Activated gamma-delta T cell treated with anti-CD3 and anti-CD28 coated beads, Interleukin-2, amount 50 U/mL, for 16 hours (primary cell): Measurements from ENCODE around the gene COQ10A.
A peak's percentile ranks its signal among the peaks of the same experiment; 100 is the strongest.
"Not testable (repeated sequence)": the region's sequence is repeated elsewhere in the genome, so short reads cannot be mapped to it uniquely, and the experiment has no call there.

Experiments used
- DNase-seq: peaks from one replicate; pipeline ENCODE4 v3.0.0-alpha.2; 2020; ENCODE audit warnings: low read depth

COQ10A gene

DNA sequence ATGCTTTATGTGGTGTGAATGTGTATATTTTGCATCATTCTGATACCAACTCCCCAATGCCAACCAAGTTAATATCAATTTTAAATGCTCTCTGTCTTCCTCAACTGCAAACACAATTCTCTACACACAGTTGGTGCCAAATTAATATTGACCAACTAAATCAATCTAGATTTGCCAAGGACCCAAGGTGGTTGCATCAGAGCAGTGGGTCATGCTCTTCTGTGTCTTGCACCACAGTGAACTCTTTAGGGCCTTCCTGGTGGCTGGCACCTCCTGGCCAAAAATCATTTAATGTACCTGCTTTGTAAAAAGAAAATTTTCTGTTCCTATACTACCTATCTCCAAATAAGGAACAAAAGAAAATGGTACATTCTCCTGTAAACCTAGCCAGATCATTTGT lies 14.1 kb downstream of the COQ10A start:
- no peak for DNase-seq

DNA sequence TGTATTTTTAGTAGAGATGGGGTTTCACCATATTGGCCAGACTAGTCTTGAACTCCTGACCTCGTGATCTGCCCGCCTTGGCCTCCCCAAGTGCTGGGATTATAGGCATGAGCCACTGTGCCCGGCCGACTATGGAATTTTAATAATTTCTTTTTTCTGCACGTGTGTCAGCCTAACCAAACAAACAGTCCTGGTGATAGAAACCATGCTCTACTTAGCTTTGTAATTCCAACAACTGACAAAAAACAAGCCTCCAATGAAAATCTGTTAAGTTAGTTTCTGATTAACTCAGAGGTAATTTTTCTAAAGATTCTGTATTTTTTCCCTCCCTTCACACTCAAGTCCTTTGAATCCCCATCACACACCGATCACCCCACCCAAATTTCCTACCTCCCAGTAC lies 15.3 kb downstream of the COQ10A start:
- no peak for DNase-seq

DNA sequence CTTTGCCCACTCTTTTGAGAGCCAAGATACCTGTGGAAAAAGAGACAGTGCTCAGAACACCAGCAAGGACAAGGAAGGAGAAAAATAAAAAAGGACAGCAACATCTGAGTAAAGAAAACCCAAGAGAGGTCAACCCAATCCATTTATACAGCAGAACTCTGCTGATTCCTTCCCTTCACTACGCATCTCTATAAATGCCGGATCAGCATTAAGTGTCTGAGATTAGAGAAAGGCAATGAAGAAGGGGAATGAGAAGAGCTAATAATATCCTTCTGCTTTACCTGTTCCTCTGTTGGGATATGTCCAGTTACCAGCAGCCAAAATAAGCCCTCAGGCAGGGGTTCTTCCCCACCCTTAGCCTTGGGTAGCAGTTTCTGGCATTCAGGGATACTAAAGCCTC lies 15.8 kb downstream of the COQ10A start:
- no peak for DNase-seq

DNA sequence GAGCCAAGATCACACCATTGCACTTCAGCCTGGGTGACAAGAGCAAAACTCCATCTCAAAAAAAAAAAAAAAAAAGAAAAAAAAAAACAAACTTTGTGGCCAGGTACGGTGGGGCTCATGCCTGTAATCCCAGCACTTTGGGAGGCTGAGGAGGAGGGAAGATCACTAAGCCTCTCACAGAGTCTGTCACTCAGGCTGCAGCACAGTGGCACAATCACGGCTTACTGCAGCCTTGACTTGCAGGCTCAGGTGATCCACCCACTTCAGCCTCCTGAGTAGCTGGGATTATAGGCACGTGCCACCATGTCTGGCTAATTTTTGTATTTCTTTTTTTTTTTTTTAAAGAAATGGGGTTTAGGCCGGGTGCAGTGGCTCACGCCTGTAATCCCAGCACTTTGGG lies 17.5 kb downstream of the COQ10A start:
- DNase-seq = not testable (repeated sequence)

DNA sequence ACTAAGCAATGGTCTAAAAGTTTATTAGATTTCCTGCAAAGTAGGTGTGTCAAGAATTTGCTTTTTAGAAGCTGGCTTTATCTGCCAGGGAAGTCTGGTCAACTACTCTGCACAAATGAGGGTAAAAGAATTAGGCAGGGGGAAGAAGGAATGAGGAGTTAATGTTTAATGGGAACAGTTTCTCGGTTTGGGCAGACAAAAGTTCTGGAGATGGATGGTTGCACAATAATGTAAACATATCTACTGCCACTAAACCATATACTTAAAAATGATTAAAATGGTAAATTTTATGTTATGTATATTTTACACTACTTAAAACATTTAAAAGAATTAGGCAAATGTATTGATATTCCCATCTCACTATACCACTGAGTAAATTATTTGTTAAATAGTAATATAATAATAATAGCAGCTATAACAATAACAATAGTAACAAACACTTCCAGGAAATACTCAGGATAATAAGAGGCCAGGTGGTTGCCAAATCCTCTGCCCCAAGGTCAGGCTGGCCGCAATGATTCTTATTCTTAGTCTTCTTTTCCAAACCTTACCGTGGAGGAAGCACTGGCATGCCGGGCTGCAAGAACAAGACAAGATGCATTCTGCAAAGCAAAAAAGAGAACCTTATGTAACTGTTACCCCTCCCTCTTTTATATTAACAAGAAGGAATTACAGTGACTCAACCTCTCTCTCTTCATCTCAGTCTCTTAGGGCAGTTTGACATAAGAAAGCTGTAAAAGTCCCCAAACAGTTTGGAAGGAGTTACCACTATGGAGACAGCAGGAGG lies 19.5 kb downstream of the COQ10A start:
- DNase-seq = no peak

DNA sequence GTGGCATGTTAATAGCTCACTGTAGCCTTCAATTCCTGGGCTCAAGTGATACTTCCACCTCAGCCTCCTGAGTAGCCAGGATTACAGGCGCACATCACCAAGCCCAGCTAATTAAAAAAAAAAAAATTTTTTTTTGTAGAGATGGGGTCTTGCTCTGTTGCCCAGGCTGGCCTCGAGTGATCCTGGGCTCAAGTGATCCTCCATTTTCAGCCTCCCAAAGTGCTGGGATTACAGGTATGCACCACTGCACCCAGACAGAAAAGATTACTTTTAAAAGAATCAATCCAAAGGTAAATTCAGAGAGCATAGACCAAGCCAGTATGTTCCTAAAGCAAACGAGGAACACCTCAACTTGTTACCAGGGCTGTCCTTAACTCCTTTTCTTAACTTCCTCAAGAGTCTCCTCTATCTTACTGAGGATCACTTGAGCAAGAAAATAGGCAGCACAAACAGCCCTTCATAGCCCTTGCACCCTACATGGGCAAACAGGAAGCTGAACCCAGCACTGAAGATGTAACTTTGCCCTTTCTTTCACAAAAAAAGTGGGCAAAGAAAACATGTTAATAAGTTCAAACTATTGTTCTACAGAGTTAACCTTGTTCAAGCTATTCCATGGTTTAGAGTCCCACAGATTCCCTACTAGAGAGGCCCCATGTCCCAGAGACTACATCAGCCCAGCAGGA lies 22.1 kb downstream of the COQ10A start:
- no peak for DNase-seq

DNA sequence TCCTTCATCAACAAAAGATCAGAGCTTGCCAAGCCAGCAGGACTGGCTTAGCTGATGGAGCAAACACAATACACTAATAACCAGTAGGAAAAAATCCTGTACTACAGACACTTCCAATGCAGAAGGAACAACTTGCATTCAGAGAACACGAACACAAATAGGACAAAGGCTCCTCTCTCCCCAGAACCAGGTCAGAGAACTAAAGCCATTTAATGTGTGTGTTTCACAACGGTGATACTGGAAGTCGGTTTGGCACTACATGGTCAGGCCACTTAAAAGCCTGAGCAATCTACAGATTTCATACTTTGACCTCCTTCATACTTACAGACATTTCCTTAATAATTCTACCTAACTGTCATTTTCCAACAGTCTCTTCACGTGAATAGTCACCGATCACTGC lies 27.1 kb downstream of the COQ10A start:
- no peak for DNase-seq

DNA sequence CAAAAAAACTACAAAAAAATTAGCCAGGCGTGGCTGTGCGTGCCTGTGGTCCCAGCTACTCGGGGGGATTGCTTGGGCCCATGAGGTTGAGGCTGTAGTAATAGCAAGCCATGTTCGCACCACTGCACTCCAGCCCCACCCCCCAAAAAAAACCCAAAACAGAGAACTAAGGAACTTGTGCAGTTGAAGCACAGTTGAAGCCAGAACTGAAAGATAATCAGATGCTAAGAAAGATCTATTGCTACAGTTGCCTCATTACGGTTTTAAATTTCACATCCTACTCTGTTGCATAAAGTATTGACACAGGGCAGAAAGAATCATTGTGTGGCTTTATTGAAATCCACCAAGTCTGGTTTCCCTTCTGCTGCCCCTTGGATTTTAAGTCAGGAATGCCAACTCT lies 29.6 kb downstream of the COQ10A start:
- DNase-seq = no peak

DNA sequence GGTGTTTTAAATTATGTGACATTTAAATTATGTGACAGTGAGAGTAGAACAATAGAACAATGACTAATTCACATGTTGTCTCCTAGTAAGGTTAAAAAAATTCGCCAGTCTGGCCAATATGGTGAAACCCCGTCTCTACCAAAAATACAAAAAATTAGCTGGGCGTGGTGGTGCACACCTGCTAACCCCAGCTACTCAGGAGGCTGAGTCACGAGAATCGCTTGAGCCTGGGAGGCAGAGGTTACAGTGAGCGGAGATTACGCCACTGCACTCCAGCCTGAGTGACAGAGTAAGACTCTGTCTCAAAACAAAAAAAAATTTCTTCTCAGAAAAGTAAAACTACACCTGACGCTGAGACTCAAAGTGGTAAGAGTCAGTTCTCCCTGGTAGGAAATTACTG lies 30.7 kb downstream of the COQ10A start:
- DNase-seq = no peak

DNA sequence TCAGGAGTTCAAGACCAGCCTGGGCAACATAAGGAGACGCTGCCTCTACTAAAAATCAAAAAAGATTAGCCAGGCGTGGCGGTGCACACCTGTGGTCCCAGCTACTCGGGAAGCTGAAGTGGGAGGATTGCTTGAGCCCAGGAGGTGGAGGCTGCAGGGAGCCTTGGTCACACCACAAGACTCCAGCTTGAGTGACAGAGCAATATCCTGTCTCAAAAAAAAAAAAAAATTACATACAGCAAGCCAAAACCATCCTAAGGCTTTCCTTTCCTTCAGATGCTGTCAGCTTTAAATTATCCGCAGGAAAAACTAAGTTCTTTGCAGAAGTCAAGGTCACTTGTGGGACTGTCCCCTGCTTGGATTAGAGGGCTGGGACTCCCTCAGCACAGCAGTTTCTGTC lies 32.1 kb downstream of the COQ10A start:
- DNase-seq = no peak

DNA sequence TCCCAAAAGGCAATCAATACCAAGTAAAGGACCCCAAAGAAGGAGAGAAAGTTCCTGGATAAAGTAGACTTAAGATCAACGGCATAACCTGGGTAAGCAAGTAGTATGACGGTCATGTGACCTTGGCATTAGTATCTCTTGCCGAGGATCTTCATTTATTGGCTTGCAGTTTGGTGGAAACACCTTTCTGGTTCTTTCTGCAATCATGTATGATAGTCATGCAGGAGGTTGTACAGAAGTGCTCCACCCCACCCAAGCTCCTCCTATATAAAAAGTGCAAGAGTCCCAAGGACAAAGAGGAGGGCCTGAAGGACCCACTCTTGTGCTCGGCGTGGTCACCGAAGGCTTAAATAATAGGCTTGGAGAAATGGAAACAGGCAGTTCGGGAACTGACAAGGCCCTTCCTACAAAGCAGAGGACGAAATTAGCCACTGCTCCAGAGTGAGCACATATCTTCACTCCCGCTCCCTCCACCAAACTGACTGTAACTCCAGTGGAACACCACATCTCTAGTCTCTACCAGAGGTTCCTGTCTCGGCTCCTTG lies 32.6 kb downstream of the COQ10A start:
- no peak for DNase-seq

DNA sequence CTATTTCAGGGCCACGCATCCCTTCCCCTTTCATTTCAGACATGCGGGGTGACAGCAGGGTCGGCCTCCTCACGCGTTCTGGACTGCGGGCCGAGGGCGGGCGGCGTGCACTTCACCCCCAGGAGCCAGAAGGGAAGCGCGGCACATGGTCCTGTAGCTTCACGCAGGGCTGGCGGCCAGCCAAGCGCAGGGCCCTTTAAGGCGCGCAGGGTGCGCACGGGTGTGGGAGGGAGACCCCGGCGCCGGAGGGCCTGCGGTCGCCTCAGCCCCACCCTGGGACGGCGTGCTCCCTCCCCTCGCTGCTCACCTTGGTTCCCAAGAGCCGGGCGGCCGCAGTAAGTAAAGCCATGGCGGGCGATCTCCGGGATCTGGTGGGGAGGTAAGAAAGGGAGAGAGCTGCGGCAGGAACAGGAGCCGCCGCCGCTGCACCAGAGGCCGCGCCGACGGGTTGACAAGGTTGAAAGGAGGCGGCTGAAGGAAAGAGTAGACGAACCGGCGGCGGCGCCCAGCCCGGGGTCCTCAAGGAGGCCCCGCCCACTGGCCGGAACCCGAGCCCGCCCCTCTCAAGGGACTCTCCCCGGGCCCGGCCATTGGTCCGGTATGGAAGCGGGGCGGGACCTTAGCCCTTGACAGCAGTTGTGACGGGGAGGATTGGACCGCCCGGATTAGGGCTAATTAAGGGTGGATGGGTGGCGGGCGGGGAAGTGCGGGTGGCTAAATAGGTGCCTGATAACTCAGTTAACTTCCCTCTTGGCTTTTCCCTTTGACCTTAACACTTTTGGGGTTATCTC lies 33.3 kb downstream of the COQ10A start, which contains the start of gene CS:
CS (minus strand) TSS at position 478 of the 791 bp plus-strand sequence; CDS start at position 349, 129 bp downstream.
- DNase-seq = peak; percentile 98

DNA sequence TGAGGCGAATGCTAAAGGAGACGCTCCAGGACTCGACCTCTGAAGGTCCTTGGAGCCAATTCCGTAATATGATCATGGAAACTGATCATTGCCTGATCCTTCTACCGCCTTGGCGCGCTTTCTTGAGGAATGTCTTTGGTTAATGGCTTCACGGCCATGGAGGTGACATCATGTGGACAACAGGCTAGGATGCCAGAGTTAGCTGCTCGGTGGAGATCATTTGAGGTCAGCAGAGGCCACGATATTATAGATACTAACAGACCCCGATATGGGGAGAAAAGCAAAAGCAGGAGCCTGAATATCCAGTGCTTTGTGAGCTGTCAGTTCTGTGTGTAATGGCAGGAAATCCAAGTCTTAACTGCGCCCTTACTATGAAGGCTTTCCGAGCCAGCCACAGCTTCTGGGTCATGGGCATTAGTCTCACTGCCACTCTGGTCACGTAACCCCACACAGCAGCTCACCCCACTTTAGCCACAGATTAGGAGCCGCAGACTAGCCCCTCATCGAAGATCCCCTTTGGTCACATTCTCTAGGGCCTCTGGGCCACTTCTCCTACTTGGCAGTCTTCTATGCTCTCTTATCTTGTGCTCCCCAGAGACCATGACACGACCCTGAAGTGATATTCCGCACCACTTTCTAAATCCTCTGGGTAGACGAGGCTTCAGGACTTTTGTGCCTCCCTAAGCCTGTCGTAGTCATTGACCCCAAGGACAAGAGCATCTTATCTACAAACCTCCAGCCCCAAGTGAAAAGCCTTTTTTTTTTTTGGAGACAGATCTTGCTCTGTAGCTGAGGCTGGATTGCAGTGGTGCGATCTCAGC lies 34.1 kb downstream of the COQ10A start:
- no peak for DNase-seq

DNA sequence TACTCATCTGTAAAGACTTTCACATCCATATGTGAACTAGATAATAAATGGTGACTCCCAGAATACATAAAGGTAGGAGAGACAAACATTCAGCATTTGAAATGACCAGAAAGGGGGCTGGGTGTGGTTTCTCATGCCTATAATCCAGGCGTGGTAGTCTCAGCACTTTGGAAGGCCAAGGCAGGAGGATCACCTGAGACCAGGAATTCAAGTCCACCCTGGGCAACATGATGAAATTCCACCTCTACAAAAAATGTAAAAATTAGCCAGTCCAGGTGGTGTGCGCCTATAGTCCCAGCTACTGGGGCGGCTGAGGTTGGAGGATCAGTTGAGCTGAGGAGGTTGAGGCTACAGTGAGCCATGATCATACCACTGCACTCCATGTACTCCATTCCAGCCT lies 37.5 kb downstream of the COQ10A start:
- DNase-seq = no peak

DNA sequence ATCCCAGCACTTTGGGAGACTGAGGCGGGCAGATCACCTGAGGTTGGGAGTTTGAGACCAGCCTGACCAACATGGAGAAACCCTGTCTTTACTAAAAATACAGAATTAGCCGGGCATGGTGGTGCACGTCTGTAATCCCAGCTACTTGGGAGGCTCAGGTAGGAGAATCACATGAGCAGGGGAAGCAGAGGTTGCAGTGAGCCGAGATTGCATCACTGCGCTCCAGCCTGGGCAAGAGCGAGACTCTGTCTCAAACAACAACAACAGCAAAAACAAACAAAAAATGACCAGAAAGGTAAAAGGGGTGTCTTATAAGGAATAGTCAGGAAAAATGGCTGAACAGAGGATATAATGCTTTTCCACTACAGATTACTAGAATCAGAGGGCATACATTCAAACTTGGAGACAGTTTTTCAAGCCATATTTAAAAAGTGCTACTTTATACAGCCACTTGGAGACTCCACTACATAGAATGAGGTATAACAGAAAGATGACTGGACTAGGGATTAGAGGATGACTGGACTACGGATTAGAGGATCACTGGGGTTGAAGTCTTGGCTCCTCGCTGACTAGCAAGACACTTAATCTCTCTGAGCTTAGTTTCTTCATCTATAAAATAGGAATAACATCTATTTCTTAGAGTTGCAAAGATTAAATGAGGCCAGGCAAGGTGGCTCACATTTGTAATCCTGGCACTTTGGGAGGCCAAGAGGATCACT lies 38.3 kb downstream of the COQ10A start:
- DNase-seq = no peak

DNA sequence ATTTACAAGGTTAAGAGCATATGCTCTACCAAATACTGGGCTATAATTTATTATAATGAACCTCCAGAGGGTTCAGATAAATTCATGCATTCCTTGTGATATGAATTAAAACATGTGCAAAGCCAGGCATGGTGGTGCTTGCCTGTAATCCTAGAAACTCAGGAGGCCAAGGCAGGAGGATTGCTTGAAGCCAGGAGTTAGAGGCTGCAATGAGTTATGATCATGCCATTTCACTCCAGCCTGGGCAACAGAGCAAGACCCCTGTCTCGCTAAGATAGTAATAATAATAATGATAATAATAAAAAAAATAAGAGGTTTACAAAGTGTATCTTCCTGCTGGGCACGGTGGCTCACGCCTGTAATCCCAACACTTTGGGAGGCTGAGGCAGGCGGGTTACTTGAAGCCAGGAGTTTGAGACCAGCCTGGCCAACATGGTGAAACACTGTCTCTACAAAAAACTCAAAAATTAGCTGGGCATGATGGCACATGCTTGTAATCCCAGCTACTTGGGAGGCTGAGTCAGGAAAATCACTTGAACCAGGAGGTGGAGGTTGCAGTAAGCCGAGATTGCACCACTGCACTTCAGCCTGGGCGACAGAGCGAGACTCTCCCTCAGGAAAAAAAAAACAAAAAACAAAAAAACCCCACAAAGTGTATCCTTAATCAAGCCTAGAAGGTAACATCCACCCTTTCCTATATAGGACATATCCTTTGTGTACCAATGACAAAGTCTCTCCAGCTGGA lies 40.7 kb downstream of the COQ10A start:
- no peak for DNase-seq

DNA sequence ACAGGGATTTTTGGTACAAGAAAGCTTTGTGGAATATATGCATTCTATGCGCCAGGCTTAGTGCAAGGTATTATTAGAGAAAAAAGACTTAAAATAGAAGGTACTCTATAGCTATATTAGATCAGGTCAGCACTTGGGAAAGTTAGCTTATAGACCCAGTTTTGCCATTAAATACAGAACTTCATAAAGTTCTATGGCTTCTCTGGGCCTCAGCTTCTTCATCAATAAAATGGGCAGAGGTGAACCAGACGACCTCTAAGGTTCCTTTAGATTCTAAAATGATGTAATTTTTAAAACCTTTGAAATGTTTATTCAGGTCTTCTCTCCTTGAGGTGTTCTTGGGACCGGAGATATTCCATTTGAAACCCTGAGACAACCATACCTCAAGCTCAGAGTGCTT lies 42.0 kb downstream of the COQ10A start:
- no peak for DNase-seq

DNA sequence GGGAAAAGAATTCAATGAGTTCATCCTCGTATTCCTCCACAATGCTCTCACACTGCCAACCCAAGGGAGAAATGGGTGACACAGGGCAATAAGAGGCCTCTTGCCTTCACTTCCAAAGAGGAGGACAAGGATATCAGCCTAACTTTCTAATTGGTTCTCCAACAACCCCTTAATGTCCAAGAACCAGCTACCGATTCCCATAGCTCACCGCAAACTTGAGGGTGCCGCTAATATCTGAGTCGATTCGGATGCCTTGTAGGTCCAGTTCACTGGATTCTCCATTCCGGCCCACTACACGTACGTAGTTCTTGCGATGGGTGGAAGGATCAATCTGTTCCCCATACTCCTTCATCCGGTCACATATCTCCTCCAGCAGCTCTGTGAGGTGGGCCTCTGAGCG lies 44.3 kb downstream of the COQ10A start:
- no peak for DNase-seq

DNA sequence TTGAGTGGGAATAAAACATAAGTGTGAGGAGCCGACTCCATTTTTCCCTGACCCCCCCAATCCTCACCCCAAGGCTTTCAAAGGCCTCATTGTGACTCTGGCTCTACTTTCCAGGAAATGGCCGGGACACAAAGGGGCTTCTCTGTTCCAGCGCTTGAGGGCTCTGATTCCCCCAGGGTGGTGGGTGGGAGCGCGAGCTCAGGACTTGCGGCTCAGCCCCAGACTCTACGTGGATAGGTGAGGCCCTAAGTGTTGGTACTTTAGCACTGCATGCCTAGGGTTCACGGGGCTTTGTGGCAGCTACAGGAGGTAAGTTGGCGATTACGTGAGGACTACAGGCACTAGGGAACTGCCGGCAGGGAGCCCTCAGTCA lies 48.5 kb downstream of the COQ10A start:
- DNase-seq = no peak
